MM.1S (cell line): ENCODE results near the gene GAGE10.

Experiments used
- DNase-seq: peaks from one replicate; pipeline ENCODE4 v3.0.0-alpha.2; 2015
- H2AFZ ChIP-seq: fragments of 300-600 bp; sonication (generic); 2 replicates; pipeline ENCODE4 v1.6.0; 2016; ENCODE audit warnings: antibody characterized with exemption, low read length
- H3F3A ChIP-seq: fragments of 300-600 bp; sonication (generic); 2 replicates; pipeline ENCODE4 v1.6.1; 2016; ENCODE audit warnings: mild to moderate bottlenecking, antibody characterized with exemption, low read length, moderate library complexity, mixed read lengths; ENCODE audit not compliant: insufficient read depth
- H3K27ac ChIP-seq: fragments of 300-600 bp; sonication (generic); 2 replicates; pipeline ENCODE4 v1.5.1; 2016; ENCODE audit warnings: mild to moderate bottlenecking, low read length
- H3K27me3 ChIP-seq: fragments of 300-600 bp; sonication (generic); replicated peaks from 2 replicates; pipeline ENCODE4 v1.6.0; 2016; ENCODE audit warnings: low read length; ENCODE audit not compliant: insufficient read depth
- H3K36me3 ChIP-seq: fragments of 300-600 bp; sonication (generic); replicated peaks from 2 replicates; pipeline ENCODE4 v1.6.1; 2016; ENCODE audit warnings: mild to moderate bottlenecking, low read length, mixed read lengths; ENCODE audit not compliant: insufficient read depth
- H3K4me1 ChIP-seq: fragments of 300-600 bp; sonication (generic); 2 replicates; pipeline ENCODE4 v1.6.1; 2016; ENCODE audit warnings: low read length, mixed read lengths
- H3K4me2 ChIP-seq: fragments of 300-600 bp; sonication (generic); 2 replicates; pipeline ENCODE4 v1.6.0; 2016; ENCODE audit warnings: low read depth, low read length
- H3K4me3 ChIP-seq: fragments of 300-600 bp; sonication (generic); 2 replicates; pipeline ENCODE4 v1.5.1; 2016; ENCODE audit warnings: low read length, mixed read lengths
- H3K79me2 ChIP-seq: fragments of 300-600 bp; sonication (generic); 2 replicates; pipeline ENCODE4 v1.6.1; 2016; ENCODE audit warnings: mixed run types, low read length, mixed read lengths
- H3K9ac ChIP-seq: fragments of 300-600 bp; sonication (generic); 2 replicates; pipeline ENCODE4 v1.6.1; 2016; ENCODE audit warnings: low read length, mixed read lengths
- H3K9me2 ChIP-seq: fragments of 300-600 bp; sonication (generic); replicated peaks from 2 replicates; pipeline ENCODE4 v1.6.1; 2016; ENCODE audit warnings: mild to moderate bottlenecking, low read length, mixed read lengths; ENCODE audit not compliant: insufficient read depth
- H3K9me3 ChIP-seq: fragments of 300-600 bp; sonication (generic); replicated peaks from 2 replicates; pipeline ENCODE4 v1.6.1; 2016; ENCODE audit warnings: mild to moderate bottlenecking, low read length, mixed read lengths; ENCODE audit not compliant: insufficient read depth
- H4K20me1 ChIP-seq: fragments of 300-600 bp; sonication (generic); 2 replicates; pipeline ENCODE4 v1.6.1; 2016; ENCODE audit warnings: mild to moderate bottlenecking, low read length, moderate library complexity, mixed read lengths; ENCODE audit not compliant: insufficient read depth
- CTCF ChIP-seq: fragments of 300-600 bp; sonication (generic); IDR thresholded peaks from 2 replicates; pipeline ENCODE4 v1.5.1; 2016; ENCODE audit warnings: antibody characterized with exemption, low read length, mixed read lengths
- EZH2 ChIP-seq: fragments of 300-600 bp; sonication (generic); optimal IDR thresholded peaks from 2 replicates; pipeline ENCODE3; 2017; ENCODE audit warnings: low read depth, mild to moderate bottlenecking, antibody characterized with exemption, low read length, mixed read lengths
- EZH2phosphoT487 ChIP-seq: fragments of 300-600 bp; sonication (generic); IDR thresholded peaks from 2 replicates; pipeline ENCODE4 v1.6.1; 2018; ENCODE audit warnings: antibody characterized with exemption, low read length

The GAGE10 gene, protein sequence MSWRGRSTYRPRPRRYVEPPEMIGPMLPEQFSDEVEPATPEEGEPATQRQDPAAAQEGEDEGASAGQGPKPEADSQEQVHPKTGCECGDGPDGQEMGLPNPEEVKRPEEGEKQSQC

DNA sequence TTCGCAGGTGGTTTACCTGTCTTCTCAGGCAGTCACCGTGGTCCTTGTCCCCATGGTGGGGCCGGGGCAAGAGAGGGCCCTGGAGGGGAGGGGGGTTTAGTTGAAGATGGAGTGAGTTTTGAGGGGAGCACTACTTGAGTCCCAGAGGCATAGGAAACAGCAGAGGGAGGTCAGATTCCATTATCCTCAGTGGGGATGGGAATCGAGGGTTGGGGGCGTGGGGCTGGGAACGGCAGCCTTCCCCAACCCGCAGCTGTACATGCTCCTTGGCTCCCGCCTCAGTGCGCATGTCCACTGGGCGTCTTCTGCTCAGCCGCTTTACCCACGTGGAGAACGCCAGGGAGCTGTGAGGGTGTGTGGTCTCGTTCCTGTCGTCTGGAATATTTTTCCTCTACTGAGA, at the start of gene GAGE10:
GAGE10 (plus strand) TSS at position 301 of the 400 bp plus-strand sequence. CDS start 1,214 bp downstream, outside the sequence.
- H3K4me3 ChIP-seq = no peak within 1 kb of the TSS
- no peaks in the 10 kb centered on the region for H3K36me3 ChIP-seq
- H3K9ac ChIP-seq = no peak within 1 kb of the TSS
- no peaks in the 10 kb centered on the region for H3K4me1 ChIP-seq
- no peaks in the 10 kb centered on the region for H3K79me2 ChIP-seq
- no peaks in the 10 kb centered on the region for H3K9me3 ChIP-seq
- no peak within 1 kb of the TSS for H3K4me2 ChIP-seq
- no peaks in the 10 kb centered on the region for H4K20me1 ChIP-seq
- no peaks in the 10 kb centered on the region for H3K27me3 ChIP-seq
- no peaks in the 10 kb centered on the region for H3K9me2 ChIP-seq
- H2AFZ ChIP-seq = no peak within 1 kb of the TSS
- no peak for DNase-seq
- no peaks in the 10 kb centered on the region for H3F3A ChIP-seq
- no peak for TF ChIP-seq CTCF
- TF ChIP-seq EZH2 = no peak
- no peak for TF ChIP-seq EZH2phosphoT487
- H3K27ac ChIP-seq = no peak within 1 kb of the TSS

DNA sequence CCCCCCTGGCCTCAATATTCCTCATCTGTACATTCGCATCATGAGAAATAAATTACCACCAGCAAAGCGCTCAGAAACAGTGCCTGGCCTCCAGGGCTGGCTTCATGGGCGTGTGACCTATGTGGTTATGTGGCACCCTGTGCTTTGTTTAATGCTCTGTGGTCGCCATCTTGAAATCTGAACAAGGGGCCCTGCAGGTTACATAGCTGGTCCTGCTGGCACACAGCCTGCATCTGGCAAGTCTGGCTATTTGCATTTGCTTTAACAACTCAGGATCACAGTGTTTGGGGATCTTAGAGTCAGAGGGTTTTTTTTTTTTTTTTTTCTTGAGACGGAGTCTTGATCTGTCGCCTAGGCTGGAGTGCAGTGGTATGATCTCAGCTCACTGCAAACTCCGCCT, 48.8 kb upstream of the GAGE10 start:
- H3F3A ChIP-seq = no peaks in the 10 kb centered on the region
- H3K4me2 ChIP-seq = no peak overlapping the region
- H3K27ac ChIP-seq = no peak overlapping the region
- DNase-seq = no peak
- no peak overlapping the region for H2AFZ ChIP-seq
- TF ChIP-seq CTCF = no peak
- TF ChIP-seq EZH2phosphoT487 = no peak
- TF ChIP-seq EZH2 = no peak
- no peaks in the 10 kb centered on the region for H3K36me3 ChIP-seq
- H3K4me3 ChIP-seq = no peak overlapping the region
- no peaks in the 10 kb centered on the region for H3K79me2 ChIP-seq
- no peaks in the 10 kb centered on the region for H3K9me2 ChIP-seq
- H3K4me1 ChIP-seq = no peaks in the 10 kb centered on the region
- H3K27me3 ChIP-seq = no peaks in the 10 kb centered on the region
- H3K9ac ChIP-seq = no peak overlapping the region
- H4K20me1 ChIP-seq = no peaks in the 10 kb centered on the region
- H3K9me3 ChIP-seq = no peaks in the 10 kb centered on the region

DNA sequence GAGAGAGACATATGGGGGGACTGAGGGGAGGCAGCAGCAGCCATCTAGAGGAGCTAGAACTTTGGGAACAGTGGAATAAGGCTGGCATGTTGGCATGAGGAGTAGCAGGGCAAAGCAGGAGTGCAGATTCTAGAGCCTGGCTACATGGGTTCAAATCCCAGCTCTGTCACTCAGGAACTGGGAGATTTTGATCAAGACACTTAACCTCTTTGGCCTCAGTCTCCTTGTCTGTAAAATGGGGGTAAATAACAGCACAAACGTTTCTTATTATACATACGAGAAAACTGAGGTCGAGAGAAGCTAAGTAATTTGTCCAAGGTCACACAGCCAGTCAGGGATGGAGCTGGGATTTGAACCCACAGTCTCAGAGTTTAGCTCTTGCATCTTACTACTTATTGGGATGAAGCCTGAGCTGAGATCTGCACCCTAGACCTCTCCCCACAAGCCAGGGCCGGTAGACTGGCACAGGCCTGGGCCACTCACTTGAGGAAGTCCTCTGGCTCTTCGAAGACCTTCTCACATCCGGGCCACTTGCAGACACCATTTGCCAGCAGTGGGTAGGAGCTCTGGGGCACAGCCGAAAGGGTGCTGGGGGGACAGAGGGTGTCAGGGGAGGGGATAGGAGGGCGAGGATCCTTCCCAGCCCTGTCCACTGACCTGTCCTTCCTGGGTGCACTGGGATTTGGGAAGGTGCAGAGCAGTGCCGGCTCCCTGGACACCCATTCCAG, 47.0 kb upstream of the GAGE10 start:
- H3K36me3 ChIP-seq = no peaks in the 10 kb centered on the region
- no peak for DNase-seq

More for the DNA sequence above, 47.0 kb upstream of the GAGE10 start:
- no peaks in the 10 kb centered on the region for H4K20me1 ChIP-seq
- no peaks in the 10 kb centered on the region for H3K27me3 ChIP-seq
- H3K4me1 ChIP-seq = no peaks in the 10 kb centered on the region
- no peak overlapping the region for H2AFZ ChIP-seq
- H3K4me2 ChIP-seq = no peak overlapping the region
- H3K9ac ChIP-seq = no peak overlapping the region
- H3K4me3 ChIP-seq = no peak overlapping the region
- H3F3A ChIP-seq = no peaks in the 10 kb centered on the region
- no peak overlapping the region for H3K27ac ChIP-seq
- no peaks in the 10 kb centered on the region for H3K79me2 ChIP-seq
- no peaks in the 10 kb centered on the region for H3K9me3 ChIP-seq
- H3K9me2 ChIP-seq = no peaks in the 10 kb centered on the region
- TF ChIP-seq CTCF = no peak
- no peak for TF ChIP-seq EZH2
- no peak for TF ChIP-seq EZH2phosphoT487
